ENCODE measurements around the gene ST6GAL2.

- no peak for TF ChIP-seq CTCF (IDR thresholded peaks at IDR 0.05)
- no peak for TF ChIP-seq POLR2A (IDR thresholded peaks at IDR 0.05)
- no peak for TF ChIP-seq EP300 (IDR thresholded peaks at IDR 0.05)
Observed at GRCh38 chr2:106770986-106771385, 115.0 kb downstream of the ST6GAL2 start.

Measured in tibial nerve (tissue), 4 donors.